GM19238 (cell line): ENCODE data around the gene SPATC1L.

Experiments used
- DNase-seq: peaks from one replicate; pipeline ENCODE4 v3.0.0; 2011; ENCODE audit warnings: low spot score; ENCODE audit not compliant: insufficient read length

The SPATC1L gene

DNA sequence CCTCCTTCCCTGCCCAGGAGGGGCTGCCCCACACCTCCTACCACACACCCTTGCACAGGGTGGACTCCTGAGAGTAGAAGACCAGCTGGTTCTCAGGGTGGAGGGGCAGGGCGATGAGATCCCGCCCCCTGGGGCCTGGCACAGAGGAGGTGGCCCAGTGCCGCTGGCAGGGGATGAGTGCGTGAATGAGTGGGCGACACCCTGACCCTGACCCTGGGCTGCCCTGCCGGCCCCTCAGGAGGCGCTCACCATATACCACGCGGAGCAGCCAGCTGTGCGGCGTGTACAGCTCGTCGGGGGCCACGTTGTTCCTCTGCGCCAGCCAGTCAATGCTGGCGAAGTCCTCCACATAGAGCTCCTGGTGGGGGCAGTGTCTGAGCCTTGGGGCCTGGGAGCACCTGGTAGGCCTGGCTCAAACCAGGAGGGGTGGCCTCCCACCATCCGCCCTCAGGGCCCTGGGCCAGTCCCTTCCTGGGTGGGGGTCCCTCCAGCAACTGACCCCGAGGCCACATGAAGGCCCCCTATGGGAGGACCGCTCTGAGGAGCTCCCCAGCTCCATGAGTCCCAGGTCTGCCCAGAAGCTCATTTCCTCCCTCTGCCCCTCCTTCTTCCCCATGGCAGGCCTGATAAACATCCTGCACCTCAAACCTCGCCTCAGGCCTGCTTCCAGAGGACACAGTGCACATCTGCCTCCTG, 31.3 kb upstream of the SPATC1L start:
- DNase-seq = no peak

DNA sequence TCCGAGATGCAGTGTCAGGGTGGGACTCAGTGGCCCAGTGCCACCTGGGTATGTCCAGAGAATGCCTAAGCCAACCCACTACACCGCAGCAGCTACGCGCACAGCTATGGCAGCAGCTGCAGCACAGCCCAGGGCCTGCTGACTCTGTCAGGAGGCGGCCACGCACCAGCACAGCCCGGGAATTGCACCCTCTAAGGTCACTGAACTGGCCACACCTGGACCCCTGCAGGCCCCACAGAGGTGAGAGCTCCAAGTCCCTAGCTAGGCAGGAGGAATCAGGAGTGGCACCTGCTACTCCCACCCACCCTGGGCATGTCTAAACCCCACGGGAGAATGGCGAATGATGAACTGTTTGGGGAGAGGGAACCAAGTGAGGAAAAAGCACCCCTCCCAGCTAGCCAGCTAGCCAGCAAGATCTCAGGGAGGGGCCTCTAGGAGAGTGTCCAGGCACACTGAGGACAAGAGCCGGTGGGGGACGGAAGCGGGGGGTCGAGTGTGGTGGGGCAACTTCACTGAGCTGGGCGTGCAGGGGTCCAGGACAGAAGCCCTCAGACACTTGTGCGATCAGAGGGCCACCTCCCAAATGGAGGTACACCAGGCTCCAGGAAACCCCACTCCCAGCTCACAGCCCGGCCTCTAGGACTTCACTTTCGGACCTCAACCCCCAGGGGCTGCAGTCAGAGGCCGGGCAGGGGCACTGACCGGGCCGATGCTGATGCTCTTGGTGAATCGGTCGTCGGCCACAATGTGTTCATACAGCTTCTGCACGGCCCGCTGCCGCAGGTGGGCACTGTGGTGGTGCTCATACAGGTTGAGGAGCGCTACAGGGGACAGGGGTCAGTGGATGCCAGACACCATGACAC, 30.4 kb upstream of the SPATC1L start:
- DNase-seq = no peak

DNA sequence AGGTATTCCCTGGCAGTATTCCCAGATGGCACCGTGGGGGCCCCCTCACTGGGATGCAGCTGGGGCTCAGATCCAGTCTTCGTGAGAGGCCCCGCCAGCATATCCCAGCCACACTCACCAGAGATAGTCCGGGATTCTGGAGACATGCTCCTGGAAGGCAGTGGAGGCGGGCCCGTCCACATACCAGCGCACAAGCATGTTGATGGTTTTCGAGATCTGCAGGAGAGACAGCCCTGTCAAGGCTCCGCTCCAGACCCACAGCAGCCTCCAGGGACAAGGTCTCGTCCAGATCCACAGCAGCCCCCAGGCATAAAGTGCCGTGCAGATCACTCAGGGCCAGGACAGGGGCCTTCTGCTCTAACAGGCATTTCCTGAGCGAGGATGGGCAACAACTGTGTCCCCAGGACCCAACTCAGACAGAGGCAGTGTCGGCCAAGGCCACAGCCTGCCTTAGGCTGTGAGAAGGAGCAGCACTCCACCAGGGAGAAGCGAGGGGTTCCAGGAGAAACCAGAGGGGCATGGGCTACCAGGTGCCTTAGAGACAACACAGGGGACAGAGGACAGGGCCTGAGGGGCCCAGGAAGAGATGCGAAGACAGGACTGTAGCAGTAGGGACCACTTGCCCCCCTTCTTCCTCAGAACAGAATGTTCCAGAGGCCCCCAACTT, 29.5 kb upstream of the SPATC1L start:
- DNase-seq = no peak

DNA sequence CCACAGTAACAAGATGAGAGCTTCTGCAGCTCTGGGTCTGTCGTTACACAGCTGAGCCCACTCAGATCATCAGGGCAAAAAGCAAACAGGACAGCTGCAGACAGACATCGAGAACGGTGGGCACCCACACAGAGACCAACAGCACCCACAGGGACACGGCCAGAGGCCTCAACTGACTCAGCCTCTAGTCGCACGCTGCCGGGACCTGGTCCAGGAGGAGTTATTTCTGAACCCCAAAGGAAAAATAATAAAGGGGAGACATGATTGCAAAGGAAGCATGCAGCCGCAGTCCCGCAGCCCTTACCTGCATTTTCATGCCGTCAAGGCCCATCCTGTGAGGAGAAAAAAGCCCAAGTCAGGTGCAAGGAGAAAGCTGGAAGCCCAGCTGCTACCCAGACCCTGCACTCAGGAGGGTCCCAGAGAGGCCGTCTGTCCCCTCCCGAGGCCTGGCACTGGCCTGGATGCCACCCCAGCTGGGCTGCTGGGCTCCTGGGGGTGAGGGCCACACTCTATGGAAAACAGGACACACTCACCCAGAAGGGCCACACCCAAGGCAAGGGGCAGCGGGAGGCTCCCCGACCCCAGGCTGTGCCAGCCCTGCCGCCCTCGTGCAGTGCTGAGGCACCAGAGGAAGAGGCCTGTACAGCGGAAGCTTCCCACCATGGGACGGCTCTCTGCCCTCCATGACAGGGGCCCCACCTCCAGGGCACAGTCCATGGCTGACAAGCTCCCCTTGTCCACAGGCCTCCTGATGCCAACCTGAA, 28.6 kb upstream of the SPATC1L start:
- no peak for DNase-seq

DNA sequence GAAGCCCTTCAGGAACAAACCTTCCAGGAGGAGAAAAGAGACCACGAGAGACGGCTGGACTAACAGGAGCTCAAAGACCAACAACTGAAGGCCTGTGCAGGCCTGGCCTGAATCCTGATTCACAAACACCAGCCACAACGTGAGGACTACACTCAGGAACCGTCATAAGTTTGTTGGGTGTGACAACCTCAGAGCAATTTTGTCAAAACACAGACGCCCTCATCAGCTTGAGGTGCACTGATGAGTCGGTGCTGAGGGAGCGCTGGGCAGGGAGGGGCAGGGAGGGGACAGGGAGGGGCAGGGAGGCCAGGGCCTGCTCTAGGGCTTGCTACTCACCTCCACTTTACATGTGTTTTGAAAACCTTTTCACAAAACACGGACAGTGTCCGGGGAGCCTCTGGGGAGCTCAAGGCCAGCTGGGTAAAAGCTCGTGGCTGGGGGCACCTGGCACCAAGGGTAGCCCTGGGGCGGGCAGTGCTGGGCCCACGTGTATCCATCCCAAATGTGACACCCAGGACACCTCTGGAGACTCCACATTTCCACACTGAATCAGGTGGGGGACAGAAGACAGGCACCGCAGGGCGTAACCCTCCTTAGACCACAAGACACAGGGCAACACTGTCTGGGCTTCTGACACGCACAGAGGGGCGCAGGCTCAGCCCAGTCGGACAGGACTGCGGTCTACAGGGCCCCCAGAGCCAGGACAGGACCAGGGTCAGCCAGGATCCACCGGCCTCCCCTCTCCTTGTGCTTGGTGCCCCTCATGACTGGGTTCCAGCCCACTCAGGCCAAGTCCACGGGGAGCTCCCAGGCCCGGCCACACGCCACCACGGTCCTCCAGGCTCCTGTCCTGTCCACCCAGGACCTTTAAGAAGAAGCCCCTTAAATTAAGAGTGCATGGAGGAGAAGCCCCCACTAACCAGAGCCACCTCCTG, 27.8 kb upstream of the SPATC1L start:
- DNase-seq = no peak

DNA sequence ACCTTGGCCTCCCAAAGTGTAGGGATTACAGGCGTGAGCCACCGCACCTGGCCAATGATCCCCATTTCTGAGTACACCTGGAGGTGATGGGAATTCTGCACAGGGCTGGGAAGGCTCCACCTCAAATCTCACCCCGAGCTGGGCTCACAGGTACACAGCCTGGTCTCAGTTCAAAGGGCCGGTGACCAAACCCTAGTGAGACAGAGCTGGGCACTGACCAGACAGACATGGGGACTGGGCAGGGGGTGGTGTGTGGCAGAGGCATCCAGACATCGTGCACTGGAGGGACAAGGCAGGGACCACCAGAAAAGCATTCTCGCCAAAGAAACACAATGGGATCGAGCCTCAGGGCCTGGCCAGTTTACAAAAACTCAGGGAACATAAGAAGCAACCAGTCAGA, 27.1 kb upstream of the SPATC1L start:
- no peak for DNase-seq

DNA sequence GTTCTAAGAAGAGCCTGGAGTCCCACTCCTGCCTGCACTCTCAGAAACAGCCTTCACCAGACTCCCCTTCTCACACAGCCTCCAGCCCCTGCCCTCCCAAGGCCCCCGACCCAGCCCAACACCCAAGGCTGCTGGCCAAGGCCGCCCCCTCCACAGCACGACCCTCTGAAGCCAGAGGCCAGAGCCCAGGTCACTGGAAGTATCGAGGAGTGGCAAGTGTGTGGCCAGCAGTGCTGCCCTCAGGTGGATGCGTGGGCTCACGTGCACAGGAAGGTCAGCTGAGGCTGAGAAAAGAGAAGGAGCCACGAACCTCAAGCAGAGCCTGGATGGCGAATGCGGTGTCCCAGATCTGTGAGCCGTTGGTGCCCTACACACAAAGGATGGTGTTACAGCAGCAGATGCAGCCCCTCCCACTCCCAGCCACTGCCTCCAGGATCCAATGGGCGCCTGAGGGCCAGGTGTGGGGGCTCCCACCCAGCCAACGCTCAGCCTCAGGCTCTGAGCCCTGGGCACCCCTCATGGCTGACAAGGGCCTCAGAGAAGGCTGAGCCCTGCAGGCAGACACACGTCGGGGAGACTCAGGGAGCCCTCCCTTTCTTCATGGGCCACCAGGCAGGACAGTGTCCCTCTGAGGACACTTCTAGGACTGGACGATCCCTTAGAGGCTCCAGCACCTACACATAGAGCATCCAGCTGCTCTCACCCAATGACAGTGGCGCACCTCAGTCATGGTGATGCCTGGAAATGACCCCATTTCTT, 26.3 kb upstream of the SPATC1L start:
- no peak for DNase-seq

DNA sequence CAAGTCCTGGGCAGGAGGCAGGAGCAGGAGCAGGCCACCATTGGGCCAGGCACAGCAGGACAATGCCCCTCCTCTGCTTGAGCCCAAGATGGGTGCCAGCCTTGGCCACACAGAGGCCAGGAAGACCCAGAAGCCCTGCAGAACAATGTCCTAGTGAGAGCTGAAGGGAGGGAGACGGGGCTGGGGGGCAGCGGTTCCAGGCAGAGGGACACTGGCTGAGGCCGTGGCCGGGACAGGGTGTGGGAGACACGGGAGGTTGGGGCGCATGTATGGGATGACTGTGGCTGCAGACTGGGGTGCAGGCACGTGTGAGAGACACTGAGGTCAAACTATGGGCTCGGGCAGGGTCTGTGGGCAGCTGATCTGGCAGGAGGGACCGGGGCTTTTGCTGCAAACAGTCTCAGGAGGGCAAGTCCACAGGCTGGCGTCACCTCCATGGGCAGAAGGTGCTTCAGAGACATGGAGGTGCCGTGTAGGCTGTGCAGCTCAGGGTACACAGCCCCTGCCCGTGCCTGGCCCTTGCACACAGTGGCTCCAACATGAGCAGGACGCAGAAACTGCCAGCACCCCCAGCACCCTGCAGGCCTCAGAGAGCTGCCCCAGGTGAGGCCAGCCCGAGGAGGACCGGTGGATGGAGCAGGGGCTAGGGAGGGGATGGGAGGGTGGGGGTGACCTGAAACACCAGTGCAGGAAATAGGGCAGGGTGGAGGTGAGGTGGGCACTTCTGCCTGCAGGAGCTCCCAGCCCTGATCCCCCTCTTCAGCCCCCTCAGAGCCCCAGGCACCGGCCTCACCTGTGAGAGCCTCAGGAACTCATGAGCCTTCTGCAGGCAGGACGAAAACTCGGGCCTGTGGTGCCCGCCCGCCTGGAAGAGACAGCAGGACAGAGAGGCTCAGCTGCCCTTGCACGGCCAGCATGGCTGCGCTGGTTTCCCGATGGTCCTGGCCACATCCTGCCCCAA, 24.8 kb upstream of the SPATC1L start:
- DNase-seq = no peak

DNA sequence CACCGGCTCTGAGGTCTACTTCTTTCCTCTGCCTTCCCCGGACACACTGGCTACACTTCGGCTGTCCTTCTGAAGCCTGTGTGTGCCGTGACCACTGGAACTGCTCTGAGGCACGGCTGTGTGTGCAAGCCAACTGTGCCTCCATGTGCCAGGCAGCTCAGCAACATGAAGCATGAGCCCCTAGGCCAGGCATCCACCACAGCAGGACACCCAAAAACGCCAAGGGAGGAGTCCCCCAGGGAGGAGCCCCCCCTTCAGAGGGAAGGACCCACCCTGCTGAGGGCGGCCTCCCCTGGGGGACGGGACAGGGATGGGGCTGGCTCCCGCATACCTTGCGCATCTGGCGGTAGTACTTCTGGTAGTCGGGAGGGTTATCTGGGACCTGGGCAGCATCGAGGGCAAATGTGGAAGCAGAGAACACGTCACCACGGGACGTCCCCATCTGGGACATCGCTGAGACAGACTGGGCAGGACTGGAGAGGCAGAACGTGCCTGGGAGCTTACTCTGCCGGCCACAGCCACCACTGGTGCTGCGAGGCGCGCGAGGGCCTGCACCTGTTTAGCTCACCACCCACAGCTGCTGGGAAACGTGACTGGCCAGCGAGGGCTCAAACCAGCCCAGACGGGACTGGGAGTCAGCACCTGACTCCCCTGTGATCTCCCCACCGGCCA, 23.8 kb upstream of the SPATC1L start:
- DNase-seq = no peak

DNA sequence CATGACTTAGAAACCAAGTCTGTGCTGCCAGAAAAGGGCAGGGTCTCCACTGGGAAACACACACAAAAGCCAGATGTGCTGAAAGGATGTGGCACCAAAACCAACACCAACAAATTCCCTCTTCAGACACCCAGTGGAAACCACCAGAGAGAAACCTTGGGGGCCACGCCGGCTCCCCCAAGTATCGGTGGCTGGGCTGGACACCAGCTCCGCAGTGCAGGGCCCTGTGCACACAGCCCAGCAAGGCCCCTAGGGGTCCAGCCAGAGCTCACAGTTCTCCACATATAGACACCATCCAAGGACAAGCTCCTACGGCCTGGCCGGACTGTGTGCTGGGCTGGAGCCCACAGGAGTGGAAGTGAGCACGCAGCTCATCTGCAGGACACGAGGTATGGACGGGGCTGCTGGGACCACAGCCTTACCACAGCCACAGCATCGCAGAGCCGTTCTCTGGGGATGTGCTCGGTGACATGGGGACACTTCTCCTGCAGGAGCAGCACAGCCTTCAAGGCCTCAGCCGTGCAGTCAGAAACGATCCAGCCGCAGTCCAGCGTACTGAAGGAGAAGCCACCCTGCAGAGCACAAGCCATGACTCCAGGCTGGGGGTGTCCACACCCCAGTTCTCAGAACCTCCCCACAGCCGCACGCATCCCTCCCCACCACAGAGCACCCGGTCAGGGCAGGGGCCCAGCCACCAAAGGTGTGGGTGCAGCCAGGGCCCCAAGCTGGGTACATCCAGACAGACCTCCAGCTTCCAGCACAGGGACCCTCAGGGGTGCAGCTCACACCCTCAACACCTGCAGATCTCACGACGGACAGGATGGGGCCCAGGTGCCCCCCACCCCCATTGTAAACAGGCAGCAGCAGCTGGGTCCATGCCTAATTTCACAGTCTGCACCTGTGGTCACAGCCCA, 23.0 kb upstream of the SPATC1L start:
- DNase-seq = no peak

DNA sequence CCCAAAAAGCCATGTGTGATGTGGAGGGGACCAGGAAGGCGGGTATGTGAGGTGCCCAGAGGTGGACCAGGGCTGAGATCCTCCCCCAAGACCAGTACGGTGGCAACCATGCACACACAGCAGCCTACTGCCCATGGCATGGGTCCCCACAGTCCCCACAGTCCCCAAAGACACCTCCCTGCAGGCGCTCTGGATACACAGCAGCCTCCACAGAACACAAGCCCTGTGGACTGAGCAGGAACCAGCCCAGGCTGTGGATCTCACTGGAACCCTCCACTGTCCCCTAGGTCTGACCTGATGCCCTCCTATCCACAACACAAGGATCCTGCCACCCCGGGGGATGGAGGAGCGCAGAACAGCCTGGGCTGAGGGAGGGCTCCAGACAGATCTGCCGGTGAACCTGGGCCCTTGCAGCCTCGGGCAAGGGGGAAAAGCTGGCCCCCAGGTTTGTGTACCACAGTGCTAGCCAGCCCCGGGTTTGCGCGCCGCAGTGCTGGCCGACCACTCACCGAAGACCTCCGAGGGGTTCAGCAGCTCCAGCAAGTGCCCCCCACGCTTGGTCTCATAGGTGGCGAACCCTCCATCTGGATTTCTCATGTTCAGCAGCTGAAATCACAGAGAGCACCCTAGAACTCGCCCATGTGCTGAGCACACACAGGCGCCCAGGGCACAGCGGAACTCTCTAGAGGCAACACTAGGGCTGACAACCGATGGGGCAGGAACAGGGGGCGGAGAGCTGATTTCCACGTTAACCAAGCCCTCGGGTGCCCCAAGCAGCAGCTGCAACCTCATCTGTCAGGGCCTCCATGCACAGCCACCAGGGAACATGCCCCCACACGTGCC, 22.1 kb upstream of the SPATC1L start:
- no peak for DNase-seq

DNA sequence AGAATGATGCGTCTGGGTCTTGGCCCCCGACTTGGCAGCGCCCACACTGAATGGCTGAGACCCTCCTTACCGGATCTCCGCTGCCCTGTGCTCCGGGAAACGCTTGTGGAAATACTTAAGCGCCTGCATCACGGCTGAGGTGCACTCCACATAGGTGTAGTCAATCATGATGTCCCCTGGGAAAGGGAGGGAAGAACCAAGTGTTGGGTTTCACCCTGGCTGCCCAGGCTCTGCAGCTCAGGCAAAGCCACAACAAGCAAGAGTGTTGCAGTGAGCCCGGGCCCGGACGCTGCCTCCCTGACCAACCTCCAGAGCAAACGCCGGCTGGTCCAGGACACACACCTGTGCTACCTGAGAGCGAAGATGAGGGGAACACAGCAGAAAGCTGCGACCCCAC, 21.5 kb upstream of the SPATC1L start:
- no peak for DNase-seq

DNA sequence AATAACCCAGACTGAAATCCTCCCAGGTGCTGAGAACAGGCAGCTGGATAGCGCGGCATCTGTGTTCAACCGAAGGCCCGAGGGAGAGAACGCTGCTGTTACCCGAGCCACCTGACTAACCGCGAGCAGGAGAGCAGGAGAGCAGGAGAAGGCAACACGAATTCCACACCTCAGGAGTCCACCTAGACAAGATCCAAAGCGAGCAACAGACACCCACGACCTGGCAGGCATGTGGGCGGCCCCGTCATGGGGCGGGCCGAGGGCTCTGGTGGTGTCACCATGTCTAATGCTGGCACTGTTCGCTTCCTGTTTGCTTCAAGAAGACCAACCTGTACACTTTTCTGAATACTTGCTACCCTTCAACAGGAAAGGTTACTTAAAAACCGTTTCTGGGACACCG, 20.9 kb upstream of the SPATC1L start:
- no peak for DNase-seq

DNA sequence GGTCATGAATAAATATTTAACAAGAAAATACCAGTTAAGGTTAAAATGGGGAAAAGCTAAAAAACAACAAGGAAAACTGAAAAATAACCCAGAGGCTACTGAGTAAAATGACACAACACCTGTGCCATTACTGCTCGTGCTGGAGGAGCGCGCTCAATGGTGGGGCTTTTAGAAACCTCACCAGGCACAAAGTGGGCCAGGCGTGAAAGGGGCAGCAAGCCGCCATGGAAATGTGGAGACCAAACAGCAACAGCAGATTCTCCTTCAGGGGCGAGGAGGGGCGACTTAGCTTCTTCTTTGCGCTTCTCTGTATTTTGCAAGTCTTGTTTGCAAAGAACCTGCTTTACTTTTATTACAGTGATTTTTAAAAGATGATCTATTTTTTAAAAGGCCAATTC, 18.9 kb upstream of the SPATC1L start:
- no peak for DNase-seq

DNA sequence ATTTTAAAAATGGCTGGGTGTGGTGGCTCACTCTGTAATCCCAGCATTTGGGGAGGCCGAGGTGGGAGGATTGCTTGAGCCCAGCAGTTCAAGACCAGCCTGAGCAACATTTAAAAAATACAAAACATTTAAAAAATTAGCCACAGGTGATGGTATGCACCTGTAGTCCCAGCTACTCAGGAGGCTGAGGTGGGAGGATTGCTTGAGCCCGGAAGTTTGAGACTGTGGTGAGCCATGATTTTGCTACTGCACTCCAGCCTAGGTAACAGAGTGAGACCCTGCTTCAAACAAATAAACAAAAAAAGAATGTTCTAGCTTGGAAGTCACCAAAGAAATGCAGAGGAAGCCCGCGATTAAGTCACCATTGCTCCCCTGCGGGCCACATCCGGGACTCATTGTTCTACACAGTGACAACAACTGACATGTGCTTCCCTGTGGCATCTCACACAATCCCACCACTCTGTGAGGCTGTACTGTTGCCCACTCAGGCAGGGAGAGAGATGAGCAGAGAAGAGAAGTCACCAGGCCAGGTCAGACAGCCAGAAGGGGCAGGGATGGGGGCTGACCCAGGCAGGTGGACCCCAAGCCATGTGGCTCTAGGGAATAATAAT, 18.4 kb upstream of the SPATC1L start:
- no peak for DNase-seq
